CD4-positive, alpha-beta T cell treated with Interleukin-17A for 4 hours (primary cell): ENCODE measurements around the gene ACAP3.

Experiments used
- DNase-seq: peaks from one replicate; pipeline ENCODE4 v3.0.0-alpha.2; 2020; ENCODE audit warnings: mixed read lengths

ACAP3 gene

DNA sequence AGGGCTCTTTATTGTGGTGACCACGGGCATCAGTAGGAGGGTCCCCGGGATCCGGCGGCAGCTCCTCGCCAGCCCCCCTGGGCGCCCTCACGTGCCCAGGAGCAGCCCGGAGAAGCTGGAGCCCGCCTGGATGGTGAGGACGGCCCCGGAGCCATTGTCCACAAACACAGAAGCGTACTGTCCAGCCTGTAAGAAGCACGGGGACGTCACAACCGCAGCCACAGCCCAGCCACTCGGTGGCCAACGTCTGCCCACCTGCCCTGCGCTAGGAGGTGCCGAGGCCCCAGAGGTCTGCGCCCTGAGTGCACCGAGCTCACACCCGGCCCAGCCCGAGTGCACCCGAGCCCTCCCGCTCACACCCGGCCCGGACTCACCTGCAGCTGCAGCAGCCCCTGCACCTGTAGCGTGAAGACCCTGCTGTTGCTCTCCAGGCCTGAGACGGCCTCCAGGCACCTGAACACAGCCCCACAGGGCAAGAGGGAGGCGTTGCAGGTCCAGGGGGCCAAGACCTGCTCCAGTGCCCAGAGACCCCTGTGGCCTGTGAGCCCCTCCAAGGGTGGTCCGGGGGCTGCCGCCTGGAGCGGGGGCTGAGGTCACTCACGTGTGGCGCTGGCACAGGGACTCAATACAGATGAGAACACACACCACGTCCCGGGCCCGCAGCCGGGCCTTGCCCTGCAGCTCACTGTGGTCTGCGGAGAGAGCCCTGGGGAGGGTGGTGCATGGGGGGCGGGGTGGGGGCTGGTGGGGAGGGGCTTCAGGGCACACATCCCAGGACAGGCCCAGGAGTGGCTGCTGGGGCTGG lies 65.1 kb downstream of the ACAP3 start:
- no peak for DNase-seq
